ENCODE results near the gene EMP1. TPM values are rescaled to one million over a fixed set of nuclear protein-coding genes. Genes with fewer than 3 reads are reported as not detected.

The EMP1 gene
- polyA plus RNA-seq, 2 of the 4 experiments (the other 2 are of a cell fraction), result 17.3 to 21.2 TPM

GRCh38 chr12:13218641-13219040 is 22.1 kb downstream of the EMP1 start:
- 88% methylated on average over 3 of the region's 3 CpGs for WGBS (ENCODE audit: missing lambda C conversion rate)
- Histone ChIP-seq H3K4me2 (no peak overlapping the region), H3K4me1 (peaks cover 22% of the 10 kb centered on the region), H3K4me3 (no peak overlapping the region), H3K27ac (no peak overlapping the region), H3K9me3 (peaks cover 10% of the 10 kb centered on the region; the same call in 1 of the 3 replicates)
- ChIA-PET CTCF (interaction anchor here (1.5 to 16.5 kb wide), 4 partner anchors 7 to 124 kb away, joined by 3 to 189 read pairs (median 74); partner anchors contain the start of gene GSG1), POLR2A (no interaction called here)
- no peak for FAIRE-seq
- no peak for DNase-seq (ENCODE audit: low read depth in 1 of 2, low spot score in 1 of 2)
- ATAC-seq, result no peak; a peak in 1 of 6 replicates
- no peak for TF ChIP-seq HMGXB4 (CRISPR knock-in tag; IDR thresholded peaks at IDR 0.05; ENCODE audit: borderline replicate concordance)
- no peak for TF ChIP-seq HOXB5 (CRISPR knock-in tag; IDR thresholded peaks at IDR 0.05)
- TF ChIP-seq ZC3H11A (IDR thresholded peaks at IDR 0.05), result no peak
- TF ChIP-seq GATA3 (IDR thresholded peaks at IDR 0.05; ENCODE audit: borderline replicate concordance), result no peak
- no peak for TF ChIP-seq SMC3 (IDR thresholded peaks at IDR 0.05)
- TF ChIP-seq HDAC2 (IDR thresholded peaks at IDR 0.05), result no peak
- TF ChIP-seq CBX8 (IDR thresholded peaks at IDR 0.05), result no peak
- no peak for TF ChIP-seq HOXB13 (CRISPR knock-in tag; IDR thresholded peaks at IDR 0.05; ENCODE audit: low read depth)
- no peak for TF ChIP-seq BCL3 (IDR thresholded peaks at IDR 0.05)
- TF ChIP-seq POLR2A (IDR thresholded peaks at IDR 0.05; ENCODE audit: low read length), result no peak
- no peak for TF ChIP-seq REST (IDR thresholded peaks at IDR 0.05)
- TF ChIP-seq MAX (IDR thresholded peaks at IDR 0.05), result no peak
- TF ChIP-seq EHMT2 (IDR thresholded peaks at IDR 0.05; ENCODE audit: low read depth), result no peak
- TF ChIP-seq FOSB (CRISPR knock-in tag; IDR thresholded peaks at IDR 0.05), result no peak
- TF ChIP-seq PBX3 (IDR thresholded peaks at IDR 0.05), result no peak
- TF ChIP-seq CHD2 (IDR thresholded peaks at IDR 0.05; ENCODE audit: low read length, partially characterized antibody), result no peak
- no peak for TF ChIP-seq NPAS2 (CRISPR knock-in tag; IDR thresholded peaks at IDR 0.05; ENCODE audit: borderline replicate concordance)
- TF ChIP-seq HEYL (CRISPR knock-in tag; IDR thresholded peaks at IDR 0.05), result no peak

GRCh38 chr12:13219320-13219719 is 22.8 kb downstream of the EMP1 start:
- no peak for ATAC-seq
- Histone ChIP-seq H3K27ac (no peak overlapping the region), H3K4me3 (no peak overlapping the region), H3K4me2 (no peak overlapping the region), H3K9me3 (peaks cover 10% of the 10 kb centered on the region; the same call in 1 of the 3 replicates), H3K4me1 (peaks cover 29% of the 10 kb centered on the region)
- no peak for DNase-seq (ENCODE audit: low read depth in 1 of 2, low spot score in 1 of 2)
- no peak for TF ChIP-seq ESRRA (IDR thresholded peaks at IDR 0.05; ENCODE audit: borderline replicate concordance, low read length)
- TF ChIP-seq ELK1 (IDR thresholded peaks at IDR 0.05; ENCODE audit: low read depth, low read length), result no peak
- 62% methylated on average over 3 of the region's 3 CpGs for WGBS (ENCODE audit: missing lambda C conversion rate)
- no peak for FAIRE-seq
- ChIA-PET CTCF (interaction anchor here (0.9 to 9.7 kb wide), 4 partner anchors 8 to 124 kb away, joined by 3 to 145 read pairs (median 3); no protein-coding TSS in a partner anchor), POLR2A (no interaction called here)
